Activated naive CD4-positive, alpha-beta T cell treated with anti-CD3 and anti-CD28 coated beads, Interleukin-2, amount 10 ng/mL, durations not matched to agents 5 hours and 36 hours (primary cell): ENCODE results near the gene ELK4. TPM values are rescaled to one million over a fixed set of nuclear protein-coding genes. Genes with fewer than 3 reads are reported as not detected.

ENCODE experiments used
- total RNA-seq, 2 experiments: library from RNA; stranded (reverse); gene quantifications; one replicate each; pipeline ENCODE4 v1.2.3, GENCODE V29; 2021

The ELK4 gene
- total RNA-seq, result 10 to 100 TPM; 94.8 to 98.1 TPM

GRCh38 chr1:205631768-205632668 is at the start of gene ELK4:
ELK4 (minus strand) TSS chr1:205632011; CDS start chr1:205623882, 8,129 bp downstream.

GRCh38 chr1:205680073-205680851 is 48.5 kb upstream of the ELK4 start, which contains the start of gene SLC45A3:
SLC45A3 (minus strand) TSS chr1:205680509; CDS start chr1:205664656, 15,853 bp downstream.

Other genes starting within 250 kb of the ELK4 start
- under 1 TPM in 1 of 2 experiments, not detected in 1; 0.38 TPM for gene LEMD1, start 210.0 kb downstream of the ELK4 start, total RNA-seq
- under 1 TPM; 0.30 to 0.34 TPM for gene BLACAT1, start 176.0 kb downstream of the ELK4 start, total RNA-seq
- 1 to 10 TPM in 1 of 2 experiments, under 1 TPM in 1; 0.68 to 1.6 TPM for gene CDK18, start 127.3 kb downstream of the ELK4 start, total RNA-seq
- under 1 TPM in 1 of 2 experiments, not detected in 1; 0.05 TPM for gene SLC45A3, start 48.5 kb upstream of the ELK4 start, total RNA-seq
- gene NUCKS1, start 118.2 kb upstream of the ELK4 start, total RNA-seq, result 100 to 1,000 TPM; 178 to 187 TPM
- gene RAB29, start 143.5 kb upstream of the ELK4 start, total RNA-seq, result 10 to 100 TPM; 53.4 to 56.5 TPM
- 10 to 100 TPM; 10.8 to 11.5 TPM for gene SLC41A1, start 181.2 kb upstream of the ELK4 start, total RNA-seq
- under 1 TPM; 0.71 to 0.82 TPM for gene PM20D1, start 218.1 kb upstream of the ELK4 start, total RNA-seq